ENCODE results near the gene SPAG16.

SPAG16 gene

DNA sequence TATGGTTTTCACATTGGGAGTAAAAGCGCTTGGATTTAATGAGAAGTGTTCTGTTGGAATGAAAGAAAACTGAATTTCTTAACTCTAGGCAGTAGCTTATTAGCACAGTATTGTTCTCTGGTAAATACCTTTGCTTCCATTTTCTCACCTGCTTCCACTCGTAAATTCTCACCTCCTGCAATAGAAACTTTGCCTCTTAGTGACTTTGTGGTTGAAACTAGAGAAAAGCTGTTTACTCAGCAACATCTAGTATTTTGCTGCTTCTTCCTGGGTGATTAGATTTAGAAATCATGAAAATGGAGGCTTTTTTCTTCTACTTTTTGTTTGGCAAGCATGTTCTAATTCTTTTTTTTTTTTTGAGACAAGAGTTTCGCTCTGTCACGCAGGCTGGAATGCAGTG is 385.4 kb downstream of the SPAG16 start:
- Histone ChIP-seq H3K4me3 (ENCODE audit: insufficient read depth, low read length, poor library complexity, severe bottlenecking) (no peak overlapping the region), H4K20me1 (ENCODE audit: low read depth, low read length) (no peaks in the 10 kb centered on the region), H3K79me2 (ENCODE audit: insufficient read depth, low read length) (no peaks in the 10 kb centered on the region), H3K9ac (ENCODE audit: low read length) (no peak overlapping the region), H3K27ac (ENCODE audit: low read depth, low read length) (no peak overlapping the region), H3K4me2 (ENCODE audit: low read depth, low read length, poor library complexity, severe bottlenecking) (no peak overlapping the region), H3K36me3 (ENCODE audit: low read length) (no peaks in the 10 kb centered on the region), H3K9me2 (replicated peaks; ENCODE audit: insufficient read depth, low read length) (no peaks in the 10 kb centered on the region), H3K9me3 (ENCODE audit: insufficient read depth, low read length) (no peaks in the 10 kb centered on the region), H3K27me3 (ENCODE audit: low read length) (no peaks in the 10 kb centered on the region), H3F3A (ENCODE audit: insufficient read depth) (no peaks in the 10 kb centered on the region; the same call in 1 of the 2 replicates), H2AFZ (ENCODE audit: low read depth, low read length, severe bottlenecking) (no peak overlapping the region)
- no peak for TF ChIP-seq CTCF (IDR thresholded peaks at IDR 0.05; ENCODE audit: insufficient read depth, low read length, poor library complexity, severe bottlenecking)
- no peak for TF ChIP-seq EZH2phosphoT487 (conservative IDR thresholded peaks at IDR 0.05; ENCODE audit: low read length)

DNA sequence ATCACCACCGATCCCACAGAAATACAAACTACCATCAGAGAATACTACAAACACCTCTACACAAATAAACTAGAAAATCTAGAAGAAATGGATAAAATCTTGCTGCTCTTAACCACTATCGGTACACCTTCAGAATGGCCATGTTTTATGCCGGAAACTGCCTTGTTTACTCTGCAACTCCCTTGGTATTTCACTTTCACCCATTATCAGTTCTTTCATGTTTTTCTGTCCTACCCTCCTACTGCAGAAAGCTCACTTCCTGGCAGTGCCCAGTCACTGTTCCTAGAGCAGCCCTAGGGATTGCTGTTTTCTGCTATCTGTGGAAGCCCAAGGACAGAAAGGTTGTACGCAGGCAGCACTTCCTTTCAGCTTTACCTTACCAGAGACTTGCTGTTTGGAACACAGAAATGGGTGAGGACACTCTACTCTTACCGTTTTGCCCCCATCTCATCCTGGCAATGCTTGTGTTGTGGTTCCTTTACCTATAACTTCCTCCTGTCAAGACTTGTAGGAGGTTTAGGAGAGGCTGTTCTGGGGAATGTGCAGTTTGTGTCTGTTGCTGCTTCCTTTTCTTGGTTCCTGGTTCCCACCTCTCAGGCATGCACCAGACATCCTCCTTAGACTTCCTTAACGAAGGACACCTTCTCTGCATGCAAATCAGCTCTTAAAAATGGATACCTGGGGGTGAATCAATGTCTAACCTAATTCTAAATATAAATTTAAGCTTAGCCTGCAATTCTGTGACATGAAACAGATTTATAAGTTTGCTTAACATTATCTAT is 394.4 kb downstream of the SPAG16 start:
- H4K20me1 ChIP-seq (ENCODE audit: low read depth, low read length): no peaks in the 10 kb centered on the region
- H2AFZ ChIP-seq (ENCODE audit: low read depth, low read length, severe bottlenecking): no peak overlapping the region
- no peak for TF ChIP-seq CTCF (IDR thresholded peaks at IDR 0.05; ENCODE audit: insufficient read depth, low read length, poor library complexity, severe bottlenecking)
- no peak for TF ChIP-seq EZH2phosphoT487 (conservative IDR thresholded peaks at IDR 0.05; ENCODE audit: low read length)
- no peak overlapping the region for H3K4me3 ChIP-seq (ENCODE audit: insufficient read depth, low read length, poor library complexity, severe bottlenecking)
- no peaks in the 10 kb centered on the region for H3K79me2 ChIP-seq (ENCODE audit: insufficient read depth, low read length)
- no peak overlapping the region for H3K27ac ChIP-seq (ENCODE audit: low read depth, low read length)
- H3K36me3 ChIP-seq (ENCODE audit: low read length): no peaks in the 10 kb centered on the region
- no peaks in the 10 kb centered on the region for H3K9me3 ChIP-seq (ENCODE audit: insufficient read depth, low read length)
- no peak overlapping the region for H3K4me2 ChIP-seq (ENCODE audit: low read depth, low read length, poor library complexity, severe bottlenecking)
- H3K27me3 ChIP-seq (ENCODE audit: low read length): no peaks in the 10 kb centered on the region
- no peak overlapping the region for H3K9ac ChIP-seq (ENCODE audit: low read length)
- no peaks in the 10 kb centered on the region for H3K9me2 ChIP-seq (replicated peaks; ENCODE audit: insufficient read depth, low read length)
- no peaks in the 10 kb centered on the region for H3F3A ChIP-seq (ENCODE audit: insufficient read depth)

- Histone ChIP-seq H3K27ac (ENCODE audit: low read depth, low read length) (no peak overlapping the region), H3K4me3 (ENCODE audit: insufficient read depth, low read length, poor library complexity, severe bottlenecking) (no peak overlapping the region), H3K4me2 (ENCODE audit: low read depth, low read length, poor library complexity, severe bottlenecking) (no peak overlapping the region), H3K9me2 (replicated peaks; ENCODE audit: insufficient read depth, low read length) (no peaks in the 10 kb centered on the region), H3K9me3 (ENCODE audit: insufficient read depth, low read length) (no peaks in the 10 kb centered on the region), H3F3A (ENCODE audit: insufficient read depth) (no peaks in the 10 kb centered on the region), H3K79me2 (ENCODE audit: insufficient read depth, low read length) (no peaks in the 10 kb centered on the region), H4K20me1 (ENCODE audit: low read depth, low read length) (no peaks in the 10 kb centered on the region), H2AFZ (ENCODE audit: low read depth, low read length, severe bottlenecking) (no peak overlapping the region), H3K9ac (ENCODE audit: low read length) (no peak overlapping the region), H3K27me3 (ENCODE audit: low read length) (no peaks in the 10 kb centered on the region), H3K36me3 (ENCODE audit: low read length) (no peaks in the 10 kb centered on the region)
- TF ChIP-seq EZH2phosphoT487 (conservative IDR thresholded peaks at IDR 0.05; ENCODE audit: low read length) (no peak), CTCF (IDR thresholded peaks at IDR 0.05; ENCODE audit: insufficient read depth, low read length, poor library complexity, severe bottlenecking) (no peak)
Observed at GRCh38 chr2:213679894-213680293, 395.6 kb downstream of the SPAG16 start.
